GM06990 (cell line): ENCODE results near the gene PEAR1.

Experiments
- DNase-seq: peaks from one replicate; pipeline ENCODE4 v3.0.0-alpha.2; 2011; ENCODE audit not compliant: insufficient read length; ENCODE audit errors: extremely low read depth
- H3K27me3 ChIP-seq: replicated peaks from 2 replicates; pipeline ENCODE4 v1.6.0; 2011; ENCODE audit warnings: low read length; ENCODE audit not compliant: control insufficient read depth, insufficient read depth
- H3K36me3 ChIP-seq: 2 replicates; pipeline ENCODE4 v1.5.1; 2011; ENCODE audit warnings: low read length; ENCODE audit not compliant: control insufficient read depth, insufficient read depth
- H3K4me3 ChIP-seq: replicated peaks from 2 replicates; pipeline ENCODE4 v1.5.1; 2011; ENCODE audit warnings: low read depth, mild to moderate bottlenecking, control low read depth, low read length
- CTCF ChIP-seq: IDR thresholded peaks from 2 replicates; pipeline ENCODE4 v1.5.1; 2011; ENCODE audit warnings: low read length, control low read depth, mild to moderate bottlenecking, inconsistent platforms; ENCODE audit not compliant: insufficient read depth, poor library complexity, severe bottlenecking

Gene PEAR1

GRCh38 chr1:156936721-156937220 lies 43.3 kb downstream of the PEAR1 start:
- TF ChIP-seq CTCF, result no peak
- no peak for DNase-seq

DNA sequence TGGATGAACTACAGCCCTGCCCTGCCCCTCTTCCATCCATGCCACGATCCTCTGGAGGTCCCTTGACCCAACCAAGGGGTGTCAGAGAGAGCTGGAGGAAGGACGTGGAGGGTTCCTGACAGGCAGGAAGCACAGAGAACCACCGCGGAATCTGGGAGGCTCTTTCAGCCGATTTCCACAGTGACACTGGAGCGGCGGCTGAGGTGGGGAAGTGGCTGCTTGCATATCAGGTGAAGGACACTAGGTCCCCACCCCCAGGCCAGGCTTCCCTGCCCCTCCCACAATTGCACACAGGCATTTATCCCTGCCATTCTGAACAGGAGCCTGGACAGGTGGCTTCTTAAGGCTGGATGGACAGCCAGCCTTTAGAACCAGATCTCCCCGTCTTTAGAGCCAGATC lies 44.4 kb downstream of the PEAR1 start:
- DNase-seq, result no peak
- no peak for TF ChIP-seq CTCF
- peaks cover 18% of the 10 kb centered on the region for H3K36me3 ChIP-seq
- no peaks in the 10 kb centered on the region for H3K27me3 ChIP-seq
- no peak overlapping the region for H3K4me3 ChIP-seq

More at GRCh38 chr1:156936721-156937220, 43.3 kb downstream of the PEAR1 start:
- no peak overlapping the region for H3K4me3 ChIP-seq
- no peaks in the 10 kb centered on the region for H3K27me3 ChIP-seq
- peaks cover 12% of the 10 kb centered on the region for H3K36me3 ChIP-seq

DNA sequence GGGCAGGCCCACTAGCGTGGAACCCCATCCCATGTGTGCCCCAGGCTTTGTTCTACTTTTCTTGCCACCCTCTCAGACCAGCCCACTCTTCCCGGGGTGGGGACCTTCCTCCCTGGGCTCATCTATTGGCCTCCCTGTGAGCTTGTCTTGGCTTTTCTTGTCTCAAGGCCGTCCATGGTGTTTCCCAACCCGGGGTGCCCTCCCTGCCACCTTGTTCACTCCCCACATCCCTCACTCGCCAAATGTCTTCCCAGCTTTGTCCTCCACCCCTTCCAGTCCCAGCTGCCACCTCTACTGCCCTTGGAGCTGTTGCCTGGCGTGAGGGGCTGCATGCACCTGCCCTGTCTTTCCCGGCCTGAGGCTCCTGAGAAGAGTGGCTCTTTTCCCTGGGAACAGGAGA lies 45.3 kb downstream of the PEAR1 start:
- no peak for DNase-seq
- Histone ChIP-seq H3K27me3 (no peaks in the 10 kb centered on the region), H3K36me3 (peaks cover 20% of the 10 kb centered on the region), H3K4me3 (no peak overlapping the region)
- no peak for TF ChIP-seq CTCF

DNA sequence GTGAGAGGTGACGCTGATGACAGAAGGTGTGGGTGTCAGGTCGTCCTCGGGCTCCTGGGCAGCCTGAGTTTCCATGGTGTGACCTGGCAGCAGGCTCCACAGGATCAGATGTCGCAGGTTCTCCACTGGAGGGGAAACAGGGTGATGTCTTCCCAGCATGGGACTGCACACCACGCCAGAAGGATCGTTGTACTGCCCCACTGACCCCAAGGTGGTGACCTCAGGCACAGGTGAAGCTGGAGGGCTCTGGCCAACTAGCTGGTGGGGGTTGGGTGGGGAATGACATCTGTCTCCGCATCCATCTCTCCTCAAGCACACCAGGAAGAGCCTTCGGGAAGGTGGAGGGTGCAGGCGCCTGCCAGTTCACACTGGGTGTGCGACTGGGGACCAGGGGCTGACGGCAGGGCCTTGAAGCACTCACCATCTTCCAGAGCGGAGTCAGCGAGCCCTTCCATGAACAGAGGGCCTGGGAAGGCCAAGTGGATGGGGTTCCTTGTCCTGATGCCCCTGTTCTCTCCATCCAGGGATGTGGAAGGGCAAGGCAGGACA lies 46.3 kb downstream of the PEAR1 start:
- Histone ChIP-seq H3K4me3 (no peak overlapping the region), H3K27me3 (no peaks in the 10 kb centered on the region), H3K36me3 (peaks cover 28% of the 10 kb centered on the region)
- TF ChIP-seq CTCF, result no peak
- DNase-seq, result no peak

GRCh38 chr1:156941675-156942074 lies 48.2 kb downstream of the PEAR1 start:
- Histone ChIP-seq H3K36me3 (peaks cover 32% of the 10 kb centered on the region), H3K27me3 (no peaks in the 10 kb centered on the region), H3K4me3 (no peak overlapping the region)
- no peak for TF ChIP-seq CTCF
- no peak for DNase-seq

GRCh38 chr1:156942176-156942575 lies 48.7 kb downstream of the PEAR1 start:
- TF ChIP-seq CTCF, result no peak
- DNase-seq, result no peak
- peaks cover 35% of the 10 kb centered on the region for H3K36me3 ChIP-seq
- no peak overlapping the region for H3K4me3 ChIP-seq
- no peaks in the 10 kb centered on the region for H3K27me3 ChIP-seq
